GM23338 (cell line): ENCODE data around the gene BNIP3. TPM values are rescaled to one million over a fixed set of nuclear protein-coding genes. Genes with fewer than 3 reads are reported as not detected.
A peak's percentile ranks its signal among the peaks of the same experiment; 100 is the strongest.

ENCODE experiments used
- ATAC-seq: fragments of 200-7000 bp; cut with Tn5 transposase; 3 replicates; pipeline ENCODE4 v1.9.1; 2020
- DNase-seq: peaks from one replicate; pipeline ENCODE4 v3.0.0-alpha.2; 2015; ENCODE audit warnings: low spot score
- H2AFZ ChIP-seq: fragments of 200-600 bp; sonication (generic); 2 replicates; pipeline ENCODE4 v1.8.0; 2016; ENCODE audit warnings: antibody characterized with exemption, mild to moderate bottlenecking, moderate library complexity
- H3F3A ChIP-seq: fragments of 200-600 bp; sonication (generic); replicated peaks from 2 replicates; pipeline ENCODE4 v1.8.0; 2017; ENCODE audit warnings: antibody characterized with exemption, mixed run types, low read depth
- H3K27ac ChIP-seq: fragments of 200-600 bp; sonication (generic); 2 replicates; pipeline ENCODE4 v1.6.1; 2016; ENCODE audit warnings: low read depth
- H3K27me3 ChIP-seq: fragments of 200-600 bp; sonication (generic); 2 replicates; pipeline ENCODE4 v1.8.0; 2016; ENCODE audit warnings: mild to moderate bottlenecking, mixed run types, moderate library complexity; ENCODE audit not compliant: insufficient read depth
- H3K36me3 ChIP-seq: fragments of 200-600 bp; sonication (generic); 2 replicates; pipeline ENCODE4 v1.8.0; 2016; ENCODE audit warnings: mild to moderate bottlenecking; ENCODE audit not compliant: insufficient read depth
- H3K4me1 ChIP-seq: fragments of 200-600 bp; sonication (generic); 2 replicates; pipeline ENCODE4 v1.8.0; 2016; ENCODE audit warnings: mild to moderate bottlenecking, moderate library complexity; ENCODE audit not compliant: insufficient read depth
- H3K4me2 ChIP-seq: fragments of 200-600 bp; sonication (generic); 2 replicates; pipeline ENCODE4 v1.7.1; 2017; ENCODE audit warnings: mixed run types
- H3K4me3 ChIP-seq: fragments of 200-600 bp; sonication (generic); 2 replicates; pipeline ENCODE4 v1.6.1; 2016; ENCODE audit warnings: mixed run types
- H3K79me2 ChIP-seq: fragments of 200-600 bp; sonication (generic); replicated peaks from 2 replicates; pipeline ENCODE4 v1.8.0; 2017; ENCODE audit warnings: mild to moderate bottlenecking; ENCODE audit not compliant: insufficient read depth
- H3K9me2 ChIP-seq: fragments of 200-600 bp; sonication (generic); 2 replicates; pipeline ENCODE4 v1.8.0; 2017; ENCODE audit not compliant: insufficient read depth
- H4K20me1 ChIP-seq: fragments of 200-600 bp; sonication (generic); replicated peaks from 2 replicates; pipeline ENCODE4 v1.8.0; 2017; ENCODE audit warnings: mild to moderate bottlenecking; ENCODE audit not compliant: insufficient read depth
- H3K27ac Mint-ChIP-seq: 2 replicates; pipeline ENCODE4 v1.8.0; 2020; ENCODE audit warnings: inconsistent platforms, mild to moderate bottlenecking, moderate library complexity, mixed read lengths
- H3K27me3 Mint-ChIP-seq: 3 replicates; pipeline ENCODE4 v1.8.0; 2022; ENCODE audit warnings: low read depth, mild to moderate bottlenecking, moderate library complexity, mixed read lengths, inconsistent platforms; ENCODE audit not compliant: insufficient read depth, poor library complexity
- H3K36me3 Mint-ChIP-seq: 3 replicates; pipeline ENCODE4 v1.8.0; 2021; ENCODE audit warnings: low read depth, mild to moderate bottlenecking, inconsistent platforms, moderate library complexity, mixed read lengths
- H3K4me1 Mint-ChIP-seq: 3 replicates; pipeline ENCODE4 v1.8.0; 2020; ENCODE audit warnings: mild to moderate bottlenecking, inconsistent platforms, mixed read lengths
- H3K4me3 Mint-ChIP-seq: 3 replicates; pipeline ENCODE4 v1.8.0; 2021; ENCODE audit warnings: moderate library complexity, mild to moderate bottlenecking, inconsistent platforms, mixed read lengths
- H3K9me3 Mint-ChIP-seq: 3 replicates; pipeline ENCODE4 v1.8.0; 2020; ENCODE audit warnings: moderate library complexity, mild to moderate bottlenecking, inconsistent platforms, mixed read lengths
- CREB1 ChIP-seq: fragments of 250-450 bp; sonication (Bioruptor Pico); IDR thresholded peaks from 2 replicates; pipeline ENCODE4 v1.5.0; 2020; ENCODE audit warnings: low read depth, mild to moderate bottlenecking, moderate library complexity
- EZH2phosphoT487 ChIP-seq: fragments of 200-600 bp; sonication (generic); IDR thresholded peaks from one replicate; pipeline ENCODE4 v1.8.1; 2018; ENCODE audit warnings: antibody characterized with exemption; ENCODE audit not compliant: unreplicated experiment
- POLR2AphosphoS5 ChIP-seq: IDR thresholded peaks from 2 replicates; pipeline ENCODE4 v1.6.1; 2016; ENCODE audit warnings: antibody characterized with exemption, low read depth
- STAT1 ChIP-seq: IDR thresholded peaks from one replicate; pipeline ENCODE4 v1.6.1; 2016; ENCODE audit warnings: antibody characterized with exemption; ENCODE audit not compliant: unreplicated experiment
- polyA plus RNA-seq: library from polyadenylated mRNA; unstranded; fragments of >200 nt; fragmentation: Nextera tagmentation; extraction: Ambion mirVana; gene quantifications from 2 replicates; pipeline ENCODE4 v1.2.1, GENCODE V29; 2016
- total RNA-seq: library from RNA; depleted of rRNA; stranded (reverse); fragments of >200 nt; shearing (Covaris generic); gene quantifications from 2 replicates; pipeline ENCODE4 v1.2.3, GENCODE V29; 2014
- TF ChIP-seq, protein P1 (sequence below): fragments of 250-450 bp; sonication (Bioruptor Pico); IDR thresholded peaks from 2 replicates; pipeline ENCODE4 v1.5.0; 2020; ENCODE audit warnings: mild to moderate bottlenecking, moderate library complexity
- TF ChIP-seq, protein P2 (sequence below), 2 experiments: fragments of 200-600 bp in 1 of 2; sonication (generic) in 1 of 2; conservative IDR thresholded peaks; 2 replicates each; pipeline versions ENCODE4 v1.5.1 to v1.6.1; 2016 to 2017; ENCODE audit warnings: antibody characterized with exemption in 2 of 2, low read depth in 2 of 2, mild to moderate bottlenecking in 2 of 2, moderate library complexity in 1 of 2

BNIP3 gene
- total and polyA plus RNA-seq, 2 experiments from 2014 or later: 46.3 to 75.0 TPM

GRCh38 chr10:131925011-131925649 lies 56.6 kb downstream of the BNIP3 start (continued):
- TF ChIP-seq, protein P1, sequence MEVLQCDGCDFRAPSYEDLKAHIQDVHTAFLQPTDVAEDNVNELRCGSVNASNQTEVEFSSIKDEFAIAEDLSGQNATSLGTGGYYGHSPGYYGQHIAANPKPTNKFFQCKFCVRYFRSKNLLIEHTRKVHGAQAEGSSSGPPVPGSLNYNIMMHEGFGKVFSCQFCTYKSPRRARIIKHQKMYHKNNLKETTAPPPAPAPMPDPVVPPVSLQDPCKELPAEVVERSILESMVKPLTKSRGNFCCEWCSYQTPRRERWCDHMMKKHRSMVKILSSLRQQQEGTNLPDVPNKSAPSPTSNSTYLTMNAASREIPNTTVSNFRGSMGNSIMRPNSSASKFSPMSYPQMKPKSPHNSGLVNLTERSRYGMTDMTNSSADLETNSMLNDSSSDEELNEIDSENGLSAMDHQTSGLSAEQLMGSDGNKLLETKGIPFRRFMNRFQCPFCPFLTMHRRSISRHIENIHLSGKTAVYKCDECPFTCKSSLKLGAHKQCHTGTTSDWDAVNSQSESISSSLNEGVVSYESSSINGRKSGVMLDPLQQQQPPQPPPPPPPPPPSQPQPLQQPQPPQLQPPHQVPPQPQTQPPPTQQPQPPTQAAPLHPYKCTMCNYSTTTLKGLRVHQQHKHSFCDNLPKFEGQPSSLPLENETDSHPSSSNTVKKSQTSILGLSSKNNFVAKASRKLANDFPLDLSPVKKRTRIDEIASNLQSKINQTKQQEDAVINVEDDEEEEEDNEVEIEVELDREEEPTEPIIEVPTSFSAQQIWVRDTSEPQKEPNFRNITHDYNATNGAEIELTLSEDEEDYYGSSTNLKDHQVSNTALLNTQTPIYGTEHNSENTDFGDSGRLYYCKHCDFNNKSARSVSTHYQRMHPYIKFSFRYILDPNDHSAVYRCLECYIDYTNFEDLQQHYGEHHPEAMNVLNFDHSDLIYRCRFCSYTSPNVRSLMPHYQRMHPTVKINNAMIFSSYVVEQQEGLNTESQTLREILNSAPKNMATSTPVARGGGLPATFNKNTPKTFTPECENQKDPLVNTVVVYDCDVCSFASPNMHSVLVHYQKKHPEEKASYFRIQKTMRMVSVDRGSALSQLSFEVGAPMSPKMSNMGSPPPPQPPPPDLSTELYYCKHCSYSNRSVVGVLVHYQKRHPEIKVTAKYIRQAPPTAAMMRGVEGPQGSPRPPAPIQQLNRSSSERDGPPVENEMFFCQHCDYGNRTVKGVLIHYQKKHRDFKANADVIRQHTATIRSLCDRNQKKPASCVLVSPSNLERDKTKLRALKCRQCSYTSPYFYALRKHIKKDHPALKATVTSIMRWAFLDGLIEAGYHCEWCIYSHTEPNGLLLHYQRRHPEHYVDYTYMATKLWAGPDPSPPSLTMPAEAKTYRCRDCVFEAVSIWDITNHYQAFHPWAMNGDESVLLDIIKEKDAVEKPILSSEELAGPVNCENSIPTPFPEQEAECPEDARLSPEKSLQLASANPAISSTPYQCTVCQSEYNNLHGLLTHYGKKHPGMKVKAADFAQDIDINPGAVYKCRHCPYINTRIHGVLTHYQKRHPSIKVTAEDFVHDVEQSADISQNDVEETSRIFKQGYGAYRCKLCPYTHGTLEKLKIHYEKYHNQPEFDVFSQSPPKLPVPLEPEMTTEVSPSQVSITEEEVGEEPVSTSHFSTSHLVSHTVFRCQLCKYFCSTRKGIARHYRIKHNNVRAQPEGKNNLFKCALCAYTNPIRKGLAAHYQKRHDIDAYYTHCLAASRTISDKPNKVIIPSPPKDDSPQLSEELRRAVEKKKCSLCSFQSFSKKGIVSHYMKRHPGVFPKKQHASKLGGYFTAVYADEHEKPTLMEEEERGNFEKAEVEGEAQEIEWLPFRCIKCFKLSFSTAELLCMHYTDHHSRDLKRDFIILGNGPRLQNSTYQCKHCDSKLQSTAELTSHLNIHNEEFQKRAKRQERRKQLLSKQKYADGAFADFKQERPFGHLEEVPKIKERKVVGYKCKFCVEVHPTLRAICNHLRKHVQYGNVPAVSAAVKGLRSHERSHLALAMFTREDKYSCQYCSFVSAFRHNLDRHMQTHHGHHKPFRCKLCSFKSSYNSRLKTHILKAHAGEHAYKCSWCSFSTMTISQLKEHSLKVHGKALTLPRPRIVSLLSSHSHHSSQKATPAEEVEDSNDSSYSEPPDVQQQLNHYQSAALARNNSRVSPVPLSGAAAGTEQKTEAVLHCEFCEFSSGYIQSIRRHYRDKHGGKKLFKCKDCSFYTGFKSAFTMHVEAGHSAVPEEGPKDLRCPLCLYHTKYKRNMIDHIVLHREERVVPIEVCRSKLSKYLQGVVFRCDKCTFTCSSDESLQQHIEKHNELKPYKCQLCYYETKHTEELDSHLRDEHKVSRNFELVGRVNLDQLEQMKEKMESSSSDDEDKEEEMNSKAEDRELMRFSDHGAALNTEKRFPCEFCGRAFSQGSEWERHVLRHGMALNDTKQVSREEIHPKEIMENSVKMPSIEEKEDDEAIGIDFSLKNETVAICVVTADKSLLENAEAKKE: no peak
- TF ChIP-seq EZH2phosphoT487 (no peak), CREB1 (no peak)

- H3K4me3 ChIP-seq: no peak overlapping the region
- ATAC-seq (no peak), DNase-seq (no peak)
- no peaks in the 10 kb centered on the region for H3K27me3 ChIP-seq
- Mint-ChIP-seq H3K27ac (peak overlapping the region; percentile 3; the same call in 1 of the 2 replicates), H3K4me3 (no peak overlapping the region), H3K9me3 (no peaks in the 10 kb centered on the region), H3K4me1 (peaks cover 49% of the 10 kb centered on the region), H3K36me3 (peaks cover 3% of the 10 kb centered on the region; the same call in 2 of the 3 replicates), H3K27me3 (peaks cover 8% of the 10 kb centered on the region)
- 0 out of 2 replicates have a peak overlapping the region, but pooled peaks have one; percentile 12 for H3K4me2 ChIP-seq
- H3F3A ChIP-seq: no peaks in the 10 kb centered on the region
- peaks cover 52% of the 10 kb centered on the region for H3K4me1 ChIP-seq
- H4K20me1 ChIP-seq: peaks cover 60% of the 10 kb centered on the region
- no peaks in the 10 kb centered on the region for H3K36me3 ChIP-seq
- no peaks in the 10 kb centered on the region for H3K9me2 ChIP-seq
- no peak overlapping the region for H2AFZ ChIP-seq
- H3K27ac ChIP-seq: no peak overlapping the region
- H3K79me2 ChIP-seq: peaks cover 86% of the 10 kb centered on the region
- no peak for TF ChIP-seq STAT1
- TF ChIP-seq, protein P1: no peak
- no peak for TF ChIP-seq POLR2AphosphoS5
- TF ChIP-seq, protein P2, sequence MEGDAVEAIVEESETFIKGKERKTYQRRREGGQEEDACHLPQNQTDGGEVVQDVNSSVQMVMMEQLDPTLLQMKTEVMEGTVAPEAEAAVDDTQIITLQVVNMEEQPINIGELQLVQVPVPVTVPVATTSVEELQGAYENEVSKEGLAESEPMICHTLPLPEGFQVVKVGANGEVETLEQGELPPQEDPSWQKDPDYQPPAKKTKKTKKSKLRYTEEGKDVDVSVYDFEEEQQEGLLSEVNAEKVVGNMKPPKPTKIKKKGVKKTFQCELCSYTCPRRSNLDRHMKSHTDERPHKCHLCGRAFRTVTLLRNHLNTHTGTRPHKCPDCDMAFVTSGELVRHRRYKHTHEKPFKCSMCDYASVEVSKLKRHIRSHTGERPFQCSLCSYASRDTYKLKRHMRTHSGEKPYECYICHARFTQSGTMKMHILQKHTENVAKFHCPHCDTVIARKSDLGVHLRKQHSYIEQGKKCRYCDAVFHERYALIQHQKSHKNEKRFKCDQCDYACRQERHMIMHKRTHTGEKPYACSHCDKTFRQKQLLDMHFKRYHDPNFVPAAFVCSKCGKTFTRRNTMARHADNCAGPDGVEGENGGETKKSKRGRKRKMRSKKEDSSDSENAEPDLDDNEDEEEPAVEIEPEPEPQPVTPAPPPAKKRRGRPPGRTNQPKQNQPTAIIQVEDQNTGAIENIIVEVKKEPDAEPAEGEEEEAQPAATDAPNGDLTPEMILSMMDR (conservative IDR thresholded peaks at IDR 0.05; ENCODE audit: low read depth in 2 of 2): no peak
Observed at GRCh38 chr10:131923038-131923756, 58.5 kb downstream of the BNIP3 start.
